HepG2 (cell line): ENCODE data around the gene PANK1. TPM values are rescaled to one million over a fixed set of nuclear protein-coding genes. Genes with fewer than 3 reads are reported as not detected.

Experiments
- ASH2L ChIP-seq: fragments of 300-600, 200-600 bp; sonication (generic); IDR thresholded peaks from 2 replicates; pipeline ENCODE4 v1.7.0; 2017; ENCODE audit warnings: low read depth, mild to moderate bottlenecking, moderate library complexity, mixed read lengths, low read length; ENCODE audit not compliant: insufficient read length
- E2F1 ChIP-seq: sonication (generic); formaldehyde crosslinking; IDR thresholded peaks from 2 replicates; pipeline ENCODE4 v1.5.0; 2020; ENCODE audit warnings: missing genetic modification reagents
- FUBP1 ChIP-seq: sonication (generic); formaldehyde crosslinking; IDR thresholded peaks from 2 replicates; pipeline ENCODE4 v1.5.1; 2020; ENCODE audit warnings: missing genetic modification reagents, mild to moderate bottlenecking, borderline replicate concordance
- GTF3A ChIP-seq: sonication (generic); formaldehyde crosslinking; conservative IDR thresholded peaks from 2 replicates; pipeline ENCODE4 v1.4.0; 2020; ENCODE audit warnings: mild to moderate bottlenecking, missing genetic modification reagents
- HDAC1 ChIP-seq: sonication (generic); formaldehyde crosslinking; IDR thresholded peaks from 2 replicates; pipeline ENCODE4 v1.5.1; 2020; ENCODE audit warnings: mild to moderate bottlenecking, missing genetic modification reagents
- HNRNPK ChIP-seq: fragments of 200-400 bp; formaldehyde crosslinking; IDR thresholded peaks from 2 replicates; pipeline ENCODE4 v1.6.1; 2018; ENCODE audit warnings: low read length, low read depth, moderate library complexity, mild to moderate bottlenecking; ENCODE audit not compliant: poor library complexity, severe bottlenecking
- IKZF4 ChIP-seq: sonication (generic); formaldehyde crosslinking; IDR thresholded peaks from 2 replicates; pipeline ENCODE4 v1.5.1; 2020; ENCODE audit warnings: borderline replicate concordance, mild to moderate bottlenecking, low read depth, missing genetic modification reagents; ENCODE audit errors: not compliant biosample characterization
- KDM5B ChIP-seq: sonication (generic); formaldehyde crosslinking; IDR thresholded peaks from 2 replicates; pipeline ENCODE4 v1.4.0; 2020; ENCODE audit warnings: missing genetic modification reagents, mild to moderate bottlenecking, borderline replicate concordance
- NFAT5 ChIP-seq: sonication (generic); formaldehyde crosslinking; IDR thresholded peaks from 2 replicates; pipeline ENCODE4 v1.4.0; 2020; ENCODE audit warnings: missing genetic modification reagents
- PBX2 ChIP-seq: IDR thresholded peaks from 2 replicates; pipeline ENCODE4 v1.6.1; 2016; ENCODE audit warnings: control low read depth
- RFXANK ChIP-seq: IDR thresholded peaks from 2 replicates; pipeline ENCODE4 v1.6.1; 2016
- ZKSCAN5 ChIP-seq: sonication (generic); formaldehyde crosslinking; IDR thresholded peaks from 2 replicates; pipeline ENCODE4 v1.5.1; 2020; ENCODE audit warnings: mild to moderate bottlenecking, missing genetic modification reagents
- ZNF225 ChIP-seq: sonication (generic); formaldehyde crosslinking; IDR thresholded peaks from 2 replicates; pipeline ENCODE4 v1.4.0; 2020; ENCODE audit warnings: mild to moderate bottlenecking, missing genetic modification reagents
- ZNF24 ChIP-seq: fragments of 450-650 bp; IDR thresholded peaks from 2 replicates; pipeline ENCODE4 v1.6.1; 2017; ENCODE audit warnings: antibody characterized with exemption, mild to moderate bottlenecking
- ZNF281 ChIP-seq: sonication (generic); formaldehyde crosslinking; IDR thresholded peaks from 2 replicates; pipeline ENCODE4 v1.4.0; 2020; ENCODE audit warnings: missing genetic modification reagents, borderline replicate concordance
- ZNF557 ChIP-seq: sonication (generic); formaldehyde crosslinking; IDR thresholded peaks from 2 replicates; pipeline ENCODE4 v1.4.0; 2020; ENCODE audit warnings: missing genetic modification reagents
- ZNF580 ChIP-seq: IDR thresholded peaks from 2 replicates; pipeline ENCODE4 v1.6.1; 2016; ENCODE audit warnings: low read depth, borderline replicate concordance
- polyA plus RNA-seq, 8 experiments: library from polyadenylated mRNA; depleted of rRNA in 3 of 8; stranded (reverse) in 7 of 8; unstranded in 1 of 8; fragments of >200 nt; fragmentation: Illumina TruSeq in 4 of 8; extraction: Trizol in 4 of 8; gene quantifications; 2 replicates each; pipeline versions ENCODE4 v1.2.1 to v1.2.3, GENCODE V29; 2011 to 2016; ENCODE audit warnings: low read depth in 4 of 8, missing spikeins in 1 of 8, mixed read lengths in 1 of 8; ENCODE audit not compliant: insufficient read depth in 1 of 8
- total RNA-seq, 5 experiments: library from RNA; depleted of rRNA; stranded (reverse); fragments of >200 nt; fragmentation: Illumina TruSeq; extraction: Trizol; gene quantifications; 2 replicates each; pipeline ENCODE4 v1.2.3, GENCODE V29; 2016; ENCODE audit warnings: low read depth in 1 of 5

The PANK1 gene
- total and polyA plus RNA-seq, 2 of the 13 experiments (the other 11 are each of a cell fraction or from before 2014, with no cell fraction given): 18.2 to 33.3 TPM

- TF ChIP-seq KDM5B (no peak), NFAT5 (CRISPR knock-in tag) (no peak), FUBP1 (no peak), ASH2L (peak; percentile 29), ZNF557 (CRISPR knock-in tag) (peak; percentile 83; the same call in 1 of the 2 replicates), ZKSCAN5 (CRISPR knock-in tag) (no peak), RFXANK (CRISPR knock-in tag) (no peak), E2F1 (CRISPR knock-in tag) (no peak), PBX2 (no peak), HNRNPK (no peak), HDAC1 (peak; percentile 76; the same call in 1 of the 2 replicates), ZNF580 (CRISPR knock-in tag) (no peak; the same call in none of the 2 replicates), GTF3A (CRISPR knock-in tag) (no peak), ZNF225 (CRISPR knock-in tag) (no peak), ZNF24 (no peak), IKZF4 (CRISPR knock-in tag) (no peak), ZNF281 (CRISPR knock-in tag) (peak; percentile 57; the same call in 1 of the 2 replicates)
Observed at GRCh38 chr10:89645742-89646172, 715 bp upstream of the PANK1 start (continued).
